A673 (cell line): ENCODE results near the gene KCNJ10.

ENCODE experiments used
- EZH2 ChIP-seq: fragments of 200-600 bp; sonication (generic); IDR thresholded peaks from 2 replicates; pipeline ENCODE4 v1.6.1; 2017; ENCODE audit warnings: borderline replicate concordance, low read depth, mild to moderate bottlenecking, mixed read lengths, antibody characterized with exemption, low read length; ENCODE audit not compliant: poor library complexity, severe bottlenecking
- TF ChIP-seq, protein P1 (sequence below): fragments of 300-800, 200-600 bp; sonication (generic); conservative IDR thresholded peaks from 2 replicates; pipeline ENCODE4 v1.5.1; 2017; ENCODE audit warnings: low read depth, mild to moderate bottlenecking, antibody characterized with exemption, low read length, moderate library complexity, mixed read lengths

DNA sequence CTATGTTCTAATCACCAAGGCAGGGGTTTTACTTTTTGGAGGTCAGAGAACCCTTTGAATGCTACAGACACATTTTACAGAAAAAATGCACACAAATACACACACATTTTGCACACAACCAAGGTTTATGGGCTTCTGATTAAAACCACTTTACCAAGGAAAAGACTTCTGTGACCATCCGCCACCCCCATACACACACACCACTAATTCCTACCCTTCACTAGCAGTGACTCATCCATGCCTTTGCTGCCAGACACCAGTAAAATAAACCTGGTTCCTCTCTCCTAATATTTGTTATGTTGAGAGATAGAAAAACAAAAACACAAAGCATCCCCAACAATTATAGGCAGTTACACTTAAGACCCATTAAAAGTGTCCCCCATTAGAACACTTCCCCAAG is 51.1 kb downstream of the KCNJ10 start:
- TF ChIP-seq, protein P1, sequence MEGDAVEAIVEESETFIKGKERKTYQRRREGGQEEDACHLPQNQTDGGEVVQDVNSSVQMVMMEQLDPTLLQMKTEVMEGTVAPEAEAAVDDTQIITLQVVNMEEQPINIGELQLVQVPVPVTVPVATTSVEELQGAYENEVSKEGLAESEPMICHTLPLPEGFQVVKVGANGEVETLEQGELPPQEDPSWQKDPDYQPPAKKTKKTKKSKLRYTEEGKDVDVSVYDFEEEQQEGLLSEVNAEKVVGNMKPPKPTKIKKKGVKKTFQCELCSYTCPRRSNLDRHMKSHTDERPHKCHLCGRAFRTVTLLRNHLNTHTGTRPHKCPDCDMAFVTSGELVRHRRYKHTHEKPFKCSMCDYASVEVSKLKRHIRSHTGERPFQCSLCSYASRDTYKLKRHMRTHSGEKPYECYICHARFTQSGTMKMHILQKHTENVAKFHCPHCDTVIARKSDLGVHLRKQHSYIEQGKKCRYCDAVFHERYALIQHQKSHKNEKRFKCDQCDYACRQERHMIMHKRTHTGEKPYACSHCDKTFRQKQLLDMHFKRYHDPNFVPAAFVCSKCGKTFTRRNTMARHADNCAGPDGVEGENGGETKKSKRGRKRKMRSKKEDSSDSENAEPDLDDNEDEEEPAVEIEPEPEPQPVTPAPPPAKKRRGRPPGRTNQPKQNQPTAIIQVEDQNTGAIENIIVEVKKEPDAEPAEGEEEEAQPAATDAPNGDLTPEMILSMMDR = no peak
- no peak for TF ChIP-seq EZH2
